Nephron (organoid): ENCODE results near the gene GSG1L.
"Not testable (repeated sequence)": the region's sequence is repeated elsewhere in the genome, so short reads cannot be mapped to it uniquely, and the experiment has no call there.

Source experiments
- H3K27ac Mint-ChIP-seq, 3 experiments: 2 replicates each; pipeline ENCODE4 v1.8.0; 2020; ENCODE audit warnings: mixed read lengths in 3 of 3, mild to moderate bottlenecking in 2 of 3, moderate library complexity in 1 of 3
- H3K27me3 Mint-ChIP-seq: 2 replicates; pipeline ENCODE4 v1.8.0; 2021; ENCODE audit warnings: low read depth, mild to moderate bottlenecking, moderate library complexity, mixed read lengths
- H3K36me3 Mint-ChIP-seq: 2 replicates; pipeline ENCODE4 v1.8.0; 2020; ENCODE audit warnings: low read depth, mixed read lengths
- H3K4me1 Mint-ChIP-seq: 2 replicates; pipeline ENCODE4 v1.8.0; 2020; ENCODE audit warnings: mixed read lengths
- H3K4me3 Mint-ChIP-seq, 3 experiments: 2 replicates each; pipeline ENCODE4 v1.8.0; 2020; ENCODE audit warnings: mild to moderate bottlenecking in 3 of 3, mixed read lengths in 3 of 3, moderate library complexity in 2 of 3
- H3K9me3 Mint-ChIP-seq: 2 replicates; pipeline ENCODE4 v1.8.0; 2020; ENCODE audit warnings: mixed read lengths
- CTCF ChIP-seq, 3 experiments: fragments of 200-600 bp; sonication (generic); IDR thresholded peaks; one replicate each; pipeline ENCODE4 v1.5.0; 2021; ENCODE audit warnings: antibody characterized with exemption in 3 of 3; ENCODE audit not compliant: unreplicated experiment in 3 of 3

Gene GSG1L

GRCh38 chr16:27749547-27749875 lies 314.0 kb downstream of the GSG1L start:
- Mint-ChIP-seq H3K9me3 (no peaks in the 10 kb centered on the region), H3K4me3 (no peak overlapping the region), H3K36me3 (peaks cover 18% of the 10 kb centered on the region), H3K27me3 (no peaks in the 10 kb centered on the region), H3K4me1 (peaks cover 6% of the 10 kb centered on the region), H3K27ac (no peak overlapping the region)
- no peak for TF ChIP-seq CTCF (IDR thresholded peaks at IDR 0.05; ENCODE audit: unreplicated experiment in 3 of 3)

- H3K36me3 Mint-ChIP-seq = peaks cover 18% of the 10 kb centered on the region
- no peaks in the 10 kb centered on the region for H3K27me3 Mint-ChIP-seq
- TF ChIP-seq CTCF (IDR thresholded peaks at IDR 0.05; ENCODE audit: unreplicated experiment in 3 of 3) = peak; percentile 23 to 25 (median 25)
- peaks cover 6% of the 10 kb centered on the region for H3K4me1 Mint-ChIP-seq
- H3K4me3 Mint-ChIP-seq = no peak overlapping the region
- H3K27ac Mint-ChIP-seq = no peak overlapping the region
- no peaks in the 10 kb centered on the region for H3K9me3 Mint-ChIP-seq
Measured at GRCh38 chr16:27748868-27749546, 314.5 kb downstream of the GSG1L start.

- Mint-ChIP-seq H3K36me3 (peaks cover 20% of the 10 kb centered on the region), H3K27me3 (no peaks in the 10 kb centered on the region), H3K27ac (no peak overlapping the region), H3K9me3 (no peaks in the 10 kb centered on the region), H3K4me1 (peaks cover 6% of the 10 kb centered on the region), H3K4me3 (no peak overlapping the region)
- no peak for TF ChIP-seq CTCF (IDR thresholded peaks at IDR 0.05; ENCODE audit: unreplicated experiment in 3 of 3)
Measured at GRCh38 chr16:27747946-27748345, 315.6 kb downstream of the GSG1L start.

GRCh38 chr16:27746076-27746855 lies 317.2 kb downstream of the GSG1L start:
- Mint-ChIP-seq H3K27ac (no peak overlapping the region), H3K9me3 (no peaks in the 10 kb centered on the region), H3K4me1 (peaks cover 6% of the 10 kb centered on the region), H3K36me3 (peaks cover 20% of the 10 kb centered on the region), H3K4me3 (no peak overlapping the region), H3K27me3 (no peaks in the 10 kb centered on the region)
- no peak for TF ChIP-seq CTCF (IDR thresholded peaks at IDR 0.05; ENCODE audit: unreplicated experiment in 3 of 3)

- Mint-ChIP-seq H3K27ac (no peak overlapping the region), H3K4me3 (no peak overlapping the region), H3K36me3 (peaks cover 25% of the 10 kb centered on the region), H3K9me3 (no peaks in the 10 kb centered on the region), H3K27me3 (no peaks in the 10 kb centered on the region), H3K4me1 (peaks cover 6% of the 10 kb centered on the region)
- no peak for TF ChIP-seq CTCF (IDR thresholded peaks at IDR 0.05; ENCODE audit: unreplicated experiment in 3 of 3)
Measured at GRCh38 chr16:27745348-27745747, 318.2 kb downstream of the GSG1L start.

DNA sequence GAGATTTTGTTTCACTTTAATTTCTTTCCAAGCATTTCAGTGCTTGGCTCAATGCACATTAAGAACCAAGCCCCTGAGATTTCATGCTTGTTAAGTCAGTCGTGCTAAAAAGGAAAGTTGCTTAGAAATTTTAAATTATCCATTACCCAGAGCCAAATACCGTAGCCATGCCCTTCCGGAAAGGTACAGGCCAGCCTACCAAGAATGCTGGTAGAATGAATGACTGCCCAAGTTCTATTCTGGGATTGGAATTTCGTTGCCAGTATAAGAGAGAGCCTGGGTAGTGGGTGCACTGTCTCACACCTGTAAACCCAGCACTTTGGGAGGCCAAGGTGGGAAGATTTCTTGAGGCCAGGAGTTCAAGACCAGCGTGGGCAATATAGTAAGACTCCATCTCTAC lies 319.6 kb downstream of the GSG1L start:
- no peaks in the 10 kb centered on the region for H3K27me3 Mint-ChIP-seq
- peaks cover 27% of the 10 kb centered on the region for H3K36me3 Mint-ChIP-seq
- H3K4me3 Mint-ChIP-seq = no peak overlapping the region
- TF ChIP-seq CTCF (IDR thresholded peaks at IDR 0.05; ENCODE audit: unreplicated experiment in 3 of 3) = no peak
- H3K4me1 Mint-ChIP-seq = peaks cover 4% of the 10 kb centered on the region
- H3K9me3 Mint-ChIP-seq = no peaks in the 10 kb centered on the region
- no peak overlapping the region for H3K27ac Mint-ChIP-seq

DNA sequence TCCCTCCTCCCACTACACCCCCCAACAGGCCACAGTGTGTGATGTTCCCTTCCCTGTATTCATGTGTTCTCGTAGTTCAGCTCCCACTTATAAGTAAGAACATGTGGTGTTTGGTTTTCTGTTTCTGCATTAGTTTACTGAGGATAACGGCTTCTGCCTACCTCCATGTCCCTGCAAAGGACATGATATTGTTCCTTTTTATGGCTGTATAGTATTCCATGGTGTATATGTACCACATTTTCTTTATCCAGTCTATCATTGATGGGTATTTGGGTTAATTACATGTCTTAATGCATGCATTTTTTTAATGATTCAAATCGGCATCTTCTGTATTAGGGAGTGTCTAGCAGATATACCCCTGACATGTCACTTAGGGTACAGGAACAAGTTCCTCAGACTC lies 320.5 kb downstream of the GSG1L start:
- H3K27me3 Mint-ChIP-seq, H3K9me3 Mint-ChIP-seq, H3K4me1 Mint-ChIP-seq, H3K4me3 Mint-ChIP-seq, H3K27ac Mint-ChIP-seq: not testable (repeated sequence)
- peaks cover 35% of the 10 kb centered on the region for H3K36me3 Mint-ChIP-seq
